DND-41 (cell line): ENCODE data around the gene CHST12.

Experiments
- ATAC-seq: fragments of 200-7000 bp; cut with Tn5 transposase; 3 replicates; pipeline ENCODE4 v1.9.1; 2021; ENCODE audit warnings: low read depth; ENCODE audit not compliant: insufficient read depth
- DNase-seq: peaks from one replicate; pipeline ENCODE4 v3.0.0-alpha.2; 2020
- H2AFZ ChIP-seq: 2 replicates; pipeline ENCODE4 v1.6.0; 2012; ENCODE audit warnings: low read depth, low read length
- H3K27ac ChIP-seq: 2 replicates; pipeline ENCODE4 v1.5.1; 2012; ENCODE audit warnings: low read length, inconsistent platforms
- H3K27me3 ChIP-seq: fragments of 200-600 bp; sonication (generic); 2 replicates; pipeline ENCODE4 v1.6.0; 2012; ENCODE audit warnings: low read length, mild to moderate bottlenecking, inconsistent platforms; ENCODE audit not compliant: insufficient read depth, poor library complexity
- H3K36me3 ChIP-seq: 2 replicates; pipeline ENCODE4 v1.5.1; 2012; ENCODE audit warnings: low read length, inconsistent platforms; ENCODE audit not compliant: insufficient read depth
- H3K4me1 ChIP-seq: 2 replicates; pipeline ENCODE4 v1.5.1; 2012; ENCODE audit warnings: mild to moderate bottlenecking, low read length; ENCODE audit not compliant: insufficient read depth
- H3K4me2 ChIP-seq: 2 replicates; pipeline ENCODE4 v1.6.0; 2012; ENCODE audit warnings: mild to moderate bottlenecking, moderate library complexity, low read length, inconsistent platforms; ENCODE audit not compliant: insufficient read depth
- H3K4me3 ChIP-seq, 2 experiments: fragments of 200-600 bp in 1 of 2; shearing (Covaris generic) in 1 of 2; 2 replicates each; pipeline ENCODE4 v1.5.1; 2012 to 2016; ENCODE audit warnings: inconsistent platforms in 2 of 2, low read length in 2 of 2, mild to moderate bottlenecking in 2 of 2, low read depth in 1 of 2, moderate library complexity in 1 of 2
- H3K79me2 ChIP-seq: 2 replicates; pipeline ENCODE4 v1.6.0; 2012; ENCODE audit warnings: low read length, inconsistent platforms; ENCODE audit not compliant: insufficient read depth
- H3K9ac ChIP-seq: 2 replicates; pipeline ENCODE4 v1.6.0; 2012; ENCODE audit warnings: low read depth, mild to moderate bottlenecking, inconsistent platforms, low read length, moderate library complexity
- H3K9me3 ChIP-seq: 2 replicates; pipeline ENCODE4 v1.5.1; 2012; ENCODE audit warnings: low read length, moderate library complexity, mild to moderate bottlenecking, inconsistent platforms; ENCODE audit not compliant: insufficient read depth, severe bottlenecking
- H4K20me1 ChIP-seq: 2 replicates; pipeline ENCODE4 v1.6.0; 2012; ENCODE audit warnings: low read length; ENCODE audit not compliant: insufficient read depth
- CTCF ChIP-seq: IDR thresholded peaks from 2 replicates; pipeline ENCODE4 v1.5.1; 2012; ENCODE audit warnings: borderline replicate concordance, low read length, moderate library complexity, mild to moderate bottlenecking; ENCODE audit not compliant: poor library complexity, severe bottlenecking; ENCODE audit errors: extremely low read depth
- EZH2 ChIP-seq: IDR thresholded peaks from 3 replicates; pipeline ENCODE4 v1.6.1; 2012; ENCODE audit warnings: borderline replicate concordance, low read depth, mild to moderate bottlenecking, moderate library complexity, low read length, inconsistent platforms; ENCODE audit not compliant: severe bottlenecking

CHST12 gene

GRCh38 chr7:2471022-2471329 is 67.6 kb downstream of the CHST12 start:
- no peak for DNase-seq
- no peak for ATAC-seq
- Histone ChIP-seq H3K27me3 (no peaks in the 10 kb centered on the region), H3K36me3 (no peaks in the 10 kb centered on the region), H3K79me2 (no peaks in the 10 kb centered on the region), H2AFZ (no peak overlapping the region), H3K9me3 (no peaks in the 10 kb centered on the region), H3K9ac (no peak overlapping the region), H3K4me1 (peaks cover 7% of the 10 kb centered on the region; the same call in 1 of the 2 replicates), H4K20me1 (peaks cover 3% of the 10 kb centered on the region), H3K4me2 (no peak overlapping the region), H3K4me3 (no peak overlapping the region), H3K27ac (no peak overlapping the region)
- TF ChIP-seq CTCF, result no peak
- TF ChIP-seq EZH2, result no peak

DNA sequence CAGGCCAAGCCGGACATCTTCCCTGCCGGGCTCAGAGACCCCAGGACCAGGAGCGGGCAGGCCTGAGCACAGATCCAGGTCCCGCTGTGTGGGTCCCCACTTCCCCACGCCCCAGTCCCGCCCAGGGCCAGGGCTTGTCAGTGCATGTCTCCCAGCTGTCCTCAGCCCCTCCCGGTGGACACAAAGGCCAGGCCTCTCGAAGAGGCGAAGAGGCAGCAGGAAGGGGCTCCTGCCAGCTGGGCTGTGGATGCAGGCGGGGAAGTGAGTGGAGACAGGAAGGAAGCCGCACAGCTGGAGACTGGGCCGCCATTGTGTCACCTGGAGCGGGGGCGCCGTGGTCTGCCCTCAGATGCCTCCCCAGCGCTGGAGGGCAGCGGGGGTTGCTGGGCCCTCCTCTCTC is 68.0 kb downstream of the CHST12 start:
- ATAC-seq, result peak; percentile 60
- DNase-seq, result peak; percentile 56
- peaks cover 3% of the 10 kb centered on the region for H4K20me1 ChIP-seq
- no peak overlapping the region for H3K27ac ChIP-seq
- H3K79me2 ChIP-seq, result no peaks in the 10 kb centered on the region
- H3K9me3 ChIP-seq, result no peaks in the 10 kb centered on the region
- TF ChIP-seq CTCF (no peak), EZH2 (no peak)
- H3K4me3 ChIP-seq, result no peak overlapping the region
- H3K27me3 ChIP-seq, result no peaks in the 10 kb centered on the region
- H3K36me3 ChIP-seq, result no peaks in the 10 kb centered on the region
- H3K4me1 ChIP-seq, result peaks cover 7% of the 10 kb centered on the region; the same call in 1 of the 2 replicates
- no peak overlapping the region for H2AFZ ChIP-seq
- no peak overlapping the region for H3K4me2 ChIP-seq
- H3K9ac ChIP-seq, result no peak overlapping the region

DNA sequence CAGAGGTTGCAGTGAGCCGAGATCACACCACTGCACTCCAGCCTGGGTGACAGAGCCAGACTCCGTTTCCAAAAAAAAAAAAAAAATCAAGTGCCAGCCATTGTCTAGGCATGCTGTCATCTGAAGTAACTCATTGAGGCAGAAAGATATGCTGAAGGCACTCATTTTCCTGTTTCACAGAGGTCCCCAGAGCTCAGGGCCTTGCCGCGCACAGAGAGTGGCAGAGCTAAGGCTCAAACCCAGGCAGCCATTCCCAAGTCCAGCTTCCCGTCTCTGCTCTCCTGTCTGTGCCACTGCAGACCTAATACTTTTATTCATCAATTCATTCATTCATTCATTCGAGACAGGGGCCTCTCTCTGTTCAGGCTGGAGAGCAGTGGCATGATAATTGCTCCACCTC is 69.3 kb downstream of the CHST12 start:
- Histone ChIP-seq H2AFZ (no peak overlapping the region), H3K36me3 (no peaks in the 10 kb centered on the region), H3K4me2 (no peak overlapping the region), H3K4me1 (peaks cover 7% of the 10 kb centered on the region; the same call in 1 of the 2 replicates), H3K9me3 (no peaks in the 10 kb centered on the region), H3K27ac (no peak overlapping the region), H4K20me1 (peaks cover 3% of the 10 kb centered on the region), H3K9ac (no peak overlapping the region), H3K79me2 (no peaks in the 10 kb centered on the region), H3K4me3 (no peak overlapping the region), H3K27me3 (no peaks in the 10 kb centered on the region)
- ATAC-seq (no peak), DNase-seq (no peak)
- TF ChIP-seq CTCF (peak; percentile 6), EZH2 (no peak)

DNA sequence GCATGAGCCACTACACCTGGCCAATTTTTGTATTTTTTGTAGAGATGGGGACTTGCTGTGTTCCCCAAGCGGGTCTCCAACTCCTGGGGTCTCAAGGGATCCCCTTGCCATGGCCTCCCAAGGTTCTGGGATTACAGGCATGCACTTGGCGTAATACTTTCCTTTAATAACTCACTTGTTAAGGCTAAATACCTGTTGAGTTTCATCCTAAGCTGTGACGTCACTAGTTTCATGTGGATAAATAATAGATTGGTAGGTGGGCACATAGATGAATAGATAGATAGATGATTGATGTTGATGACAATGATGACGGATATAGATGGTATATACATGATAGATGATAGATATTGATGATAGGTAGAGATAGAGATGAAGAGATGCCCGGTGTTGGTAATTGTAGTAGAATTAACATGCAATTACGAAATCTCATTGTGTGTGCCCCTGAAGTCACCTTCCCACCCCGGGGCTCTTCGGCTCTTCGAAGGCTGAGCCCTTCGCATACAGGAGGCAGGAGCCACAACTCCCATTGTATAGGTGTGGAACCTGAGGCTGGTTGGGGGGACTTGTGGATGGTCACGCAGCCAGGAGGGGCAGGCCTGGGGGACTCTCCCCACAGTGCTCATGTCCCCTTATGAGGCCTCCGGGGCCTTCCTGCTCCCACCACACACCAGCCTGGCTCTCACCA is 70.2 kb downstream of the CHST12 start:
- H3K27ac ChIP-seq, result no peak overlapping the region
- TF ChIP-seq CTCF (no peak), EZH2 (no peak)
- H3K9ac ChIP-seq, result no peak overlapping the region
- H3K4me3 ChIP-seq, result no peak overlapping the region
- no peak for ATAC-seq
- no peaks in the 10 kb centered on the region for H3K79me2 ChIP-seq
- no peaks in the 10 kb centered on the region for H3K9me3 ChIP-seq
- DNase-seq, result no peak
- H3K4me1 ChIP-seq, result peaks cover 7% of the 10 kb centered on the region; the same call in 1 of the 2 replicates
- no peaks in the 10 kb centered on the region for H3K36me3 ChIP-seq
- no peak overlapping the region for H3K4me2 ChIP-seq
- no peaks in the 10 kb centered on the region for H3K27me3 ChIP-seq
- H4K20me1 ChIP-seq, result peaks cover 3% of the 10 kb centered on the region
- H2AFZ ChIP-seq, result no peak overlapping the region
